Measurements from ENCODE around the gene SLC6A9.

GRCh38 chr1:44044071-44044801 is 13.0 kb upstream of the SLC6A9 start:
- TF ChIP-seq, protein P1, sequence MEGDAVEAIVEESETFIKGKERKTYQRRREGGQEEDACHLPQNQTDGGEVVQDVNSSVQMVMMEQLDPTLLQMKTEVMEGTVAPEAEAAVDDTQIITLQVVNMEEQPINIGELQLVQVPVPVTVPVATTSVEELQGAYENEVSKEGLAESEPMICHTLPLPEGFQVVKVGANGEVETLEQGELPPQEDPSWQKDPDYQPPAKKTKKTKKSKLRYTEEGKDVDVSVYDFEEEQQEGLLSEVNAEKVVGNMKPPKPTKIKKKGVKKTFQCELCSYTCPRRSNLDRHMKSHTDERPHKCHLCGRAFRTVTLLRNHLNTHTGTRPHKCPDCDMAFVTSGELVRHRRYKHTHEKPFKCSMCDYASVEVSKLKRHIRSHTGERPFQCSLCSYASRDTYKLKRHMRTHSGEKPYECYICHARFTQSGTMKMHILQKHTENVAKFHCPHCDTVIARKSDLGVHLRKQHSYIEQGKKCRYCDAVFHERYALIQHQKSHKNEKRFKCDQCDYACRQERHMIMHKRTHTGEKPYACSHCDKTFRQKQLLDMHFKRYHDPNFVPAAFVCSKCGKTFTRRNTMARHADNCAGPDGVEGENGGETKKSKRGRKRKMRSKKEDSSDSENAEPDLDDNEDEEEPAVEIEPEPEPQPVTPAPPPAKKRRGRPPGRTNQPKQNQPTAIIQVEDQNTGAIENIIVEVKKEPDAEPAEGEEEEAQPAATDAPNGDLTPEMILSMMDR (IDR thresholded peaks at IDR 0.05): no peak
- no peak for TF ChIP-seq POLR2A (IDR thresholded peaks at IDR 0.05)
